HG03103 (cell line): ENCODE measurements around the gene SMAD6.

Experiments used
- ATAC-seq: cut with Tn5 transposase; IDR thresholded peaks from one replicate; pipeline ENCODE4 v1.9.1; 2021; ENCODE audit warnings: low read depth; ENCODE audit not compliant: unreplicated experiment

Gene SMAD6

DNA sequence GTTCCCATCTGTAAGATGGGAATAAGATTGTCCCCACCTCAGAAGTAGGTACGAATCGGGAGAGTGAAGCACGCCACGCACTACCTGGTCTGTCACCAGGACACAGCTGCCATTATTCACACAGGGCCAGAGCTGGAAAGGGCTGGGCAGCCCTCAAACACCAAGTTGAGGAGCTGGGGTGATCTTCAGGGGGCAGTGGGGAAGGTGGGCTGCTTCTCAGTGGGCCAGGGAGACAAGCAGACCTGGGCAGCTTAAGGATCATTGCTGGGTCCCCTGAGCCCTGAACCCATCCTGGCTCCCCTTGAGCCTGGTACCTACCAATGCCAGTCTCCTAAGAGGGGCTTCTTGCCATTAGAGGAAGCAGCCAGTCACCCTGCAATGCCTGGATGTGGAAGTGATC, 82.1 kb downstream of the SMAD6 start:
- ATAC-seq: no peak

- no peak for ATAC-seq
These were observed 83.6 kb downstream of the SMAD6 start for GRCh38 chr15:66785637-66786036.

DNA sequence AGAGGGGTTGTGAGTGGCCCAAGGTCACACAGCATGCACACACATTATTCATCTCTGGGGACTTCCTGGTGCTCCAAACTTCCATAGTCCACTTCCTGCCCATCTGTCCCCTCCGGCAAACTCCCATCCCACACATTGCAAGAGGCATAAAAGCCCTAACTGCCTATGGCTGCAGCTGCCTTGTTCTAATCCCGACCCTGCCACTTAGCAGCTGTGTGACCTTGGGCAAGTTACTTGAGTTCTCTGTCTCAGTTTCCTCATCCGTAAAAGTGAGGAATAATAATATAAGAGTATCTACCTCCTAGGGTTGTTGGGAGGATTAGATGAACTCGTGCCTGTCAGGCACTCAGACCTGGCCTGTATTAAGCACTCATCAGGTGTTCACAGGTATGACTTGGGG, 84.2 kb downstream of the SMAD6 start:
- ATAC-seq: no peak

GRCh38 chr15:66786708-66787488, 84.9 kb downstream of the SMAD6 start:
- no peak for ATAC-seq

- no peak for ATAC-seq
These were observed 85.4 kb downstream of the SMAD6 start for GRCh38 chr15:66787489-66787871.

GRCh38 chr15:66788024-66788423, 86.0 kb downstream of the SMAD6 start:
- no peak for ATAC-seq

- ATAC-seq: no peak
These were observed 87.3 kb downstream of the SMAD6 start for GRCh38 chr15:66789029-66790025.

- no peak for ATAC-seq
These were observed 93.8 kb downstream of the SMAD6 start for GRCh38 chr15:66795851-66796250.

DNA sequence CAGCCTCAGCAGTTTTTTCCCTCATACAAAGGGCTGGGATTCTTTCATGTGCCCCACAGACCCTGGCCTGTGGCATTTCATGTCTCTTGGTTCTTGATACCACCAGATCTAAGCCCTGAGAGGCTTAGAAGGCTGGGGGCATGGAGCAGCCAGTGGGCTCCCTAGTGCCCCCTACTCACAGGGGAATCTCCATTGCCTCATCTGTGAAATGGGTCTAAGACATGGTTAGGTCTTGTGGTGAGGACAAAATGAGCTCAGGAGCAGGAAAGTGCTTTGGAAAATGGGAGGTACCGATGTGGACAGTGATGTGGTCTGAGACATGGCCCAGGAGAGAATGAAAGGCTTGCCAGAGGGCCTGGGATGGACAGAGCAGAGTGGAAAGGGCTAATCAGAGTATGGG, 94.3 kb downstream of the SMAD6 start:
- no peak for ATAC-seq

- no peak for ATAC-seq
These were observed 95.9 kb downstream of the SMAD6 start for GRCh38 chr15:66797921-66798320.

- no peak for ATAC-seq
These were observed 96.5 kb downstream of the SMAD6 start for GRCh38 chr15:66798426-66799061.

- no peak for ATAC-seq
These were observed 97.2 kb downstream of the SMAD6 start for GRCh38 chr15:66799242-66799641.

DNA sequence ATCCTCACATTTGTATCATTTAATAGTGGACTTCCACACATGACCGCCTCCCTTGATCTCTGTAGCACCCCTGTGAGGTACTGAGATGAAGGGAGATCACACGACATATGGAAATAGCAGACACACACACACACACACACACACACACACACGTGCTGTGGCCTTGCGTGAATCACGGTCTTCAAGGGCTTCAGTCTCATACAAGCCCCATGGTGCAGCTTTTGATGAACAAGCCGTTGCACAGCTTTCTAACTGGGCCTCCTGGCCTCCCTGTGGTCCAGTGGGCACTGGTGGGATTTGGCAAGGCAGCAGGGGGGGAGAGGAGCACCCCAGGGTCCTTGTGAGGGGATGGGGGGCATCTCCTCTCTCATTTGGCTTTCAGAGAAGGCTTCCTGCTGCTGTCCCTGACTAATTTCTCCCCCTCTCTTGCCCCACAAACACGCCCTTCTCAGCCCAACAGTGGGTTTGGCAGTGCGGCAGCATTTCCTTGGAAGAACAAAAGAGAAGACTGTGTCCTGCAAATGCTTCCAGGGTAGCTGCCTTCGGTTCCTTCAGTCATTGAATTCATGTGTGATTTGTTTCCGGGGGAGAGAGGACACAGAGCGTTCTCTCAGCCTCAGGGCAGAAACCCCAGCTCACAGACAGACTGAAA, 98.7 kb downstream of the SMAD6 start:
- ATAC-seq: no peak

DNA sequence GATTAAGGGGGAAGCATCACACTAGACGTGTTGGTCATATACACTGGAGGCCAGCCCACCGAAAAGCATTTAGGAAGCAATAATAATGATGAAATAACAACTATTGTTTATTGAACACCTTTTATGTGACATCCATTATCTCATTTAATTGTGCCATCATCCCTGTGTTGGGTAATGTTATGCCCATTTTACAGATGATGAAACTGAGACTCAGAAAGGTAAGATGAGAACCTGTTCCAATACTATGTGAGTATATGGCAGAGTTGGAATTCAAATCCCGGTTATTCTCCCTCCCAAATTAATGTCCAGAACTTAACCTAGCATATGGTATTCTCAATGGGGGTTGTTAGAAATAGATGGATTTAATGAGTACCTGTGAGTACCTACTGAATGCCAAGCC, 99.2 kb downstream of the SMAD6 start:
- no peak for ATAC-seq

DNA sequence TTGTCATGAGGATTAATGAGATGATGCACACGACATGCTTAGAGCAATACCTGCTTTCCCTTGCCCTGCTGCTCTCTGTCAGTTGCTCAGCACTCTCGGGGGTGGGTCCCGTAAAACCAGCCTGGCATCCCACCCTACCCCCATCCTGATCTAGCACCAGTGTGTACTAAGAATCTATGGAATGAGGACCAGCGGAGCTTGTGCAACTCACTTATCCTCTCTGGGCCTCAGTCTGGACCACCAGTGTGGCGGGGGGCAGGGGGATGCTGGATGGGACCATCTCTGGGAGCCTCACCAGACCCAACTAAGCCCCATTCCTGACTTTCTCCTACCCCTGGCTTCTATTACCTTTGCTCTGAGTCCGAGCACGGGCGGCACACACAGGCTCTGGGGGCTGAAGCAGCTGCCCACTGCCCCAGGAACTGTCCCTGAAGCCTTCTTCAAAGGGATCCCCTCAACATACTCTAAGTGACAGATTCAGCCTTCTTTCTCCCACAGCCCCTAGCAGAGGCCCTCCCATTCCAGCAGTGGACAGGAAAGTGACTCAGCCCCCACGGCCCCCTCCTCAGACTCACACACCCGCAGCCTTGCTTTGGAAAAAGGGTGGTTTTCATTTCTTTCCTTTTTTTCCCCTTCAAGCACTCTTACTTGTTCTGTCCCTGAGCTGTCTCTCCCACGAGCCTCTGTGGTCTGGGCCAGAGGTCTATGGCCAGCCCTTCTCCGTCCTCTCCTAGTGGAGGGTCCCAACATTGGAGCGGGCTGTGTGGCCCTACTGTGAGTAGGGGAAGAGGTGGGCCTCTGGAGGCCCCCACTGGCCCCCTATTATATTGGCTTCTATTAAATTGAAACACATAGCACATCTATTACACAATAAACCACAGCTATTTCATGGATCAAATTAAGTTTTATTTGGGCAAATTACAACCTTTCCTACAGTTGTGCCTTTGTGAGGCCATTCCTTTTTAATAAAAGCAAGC, 100.3 kb downstream of the SMAD6 start:
- ATAC-seq: no peak

GRCh38 chr15:66803182-66803729, 101.2 kb downstream of the SMAD6 start:
- no peak for ATAC-seq

DNA sequence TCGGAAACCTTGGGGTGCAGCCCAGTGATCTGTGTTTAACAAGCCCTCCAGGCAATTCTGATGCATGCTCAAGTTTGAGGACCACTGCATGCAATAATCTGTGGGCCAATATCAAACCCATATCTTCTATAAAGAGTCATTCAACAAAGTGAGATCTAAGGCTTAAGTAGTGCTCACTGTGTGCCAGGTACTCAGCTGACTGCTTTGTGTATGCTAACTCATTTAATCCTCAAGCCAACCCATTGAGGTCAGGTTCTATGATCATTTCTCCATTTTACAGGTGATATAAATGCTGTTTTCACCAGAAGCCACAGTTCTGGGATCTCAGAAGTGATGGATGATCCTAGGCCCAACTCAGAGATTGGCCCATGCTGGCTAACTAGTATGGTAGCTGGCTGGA, 101.7 kb downstream of the SMAD6 start:
- ATAC-seq: no peak

- ATAC-seq: no peak
These were observed 103.3 kb downstream of the SMAD6 start for GRCh38 chr15:66805202-66805885.
